AG09319 (cell line): ENCODE measurements around the gene LSAMP.
"Not testable (repeated sequence)": the region's sequence is repeated elsewhere in the genome, so short reads cannot be mapped to it uniquely, and the experiment has no call there.

ENCODE experiments used
- DNase-seq: peaks from one replicate; pipeline ENCODE4 v3.0.0-alpha.2; 2010; ENCODE audit warnings: low read depth; ENCODE audit errors: extremely low read depth
- TF ChIP-seq, protein P1 (sequence below): IDR thresholded peaks from 2 replicates; pipeline ENCODE4 v1.5.1; 2011; ENCODE audit warnings: low read depth, mild to moderate bottlenecking, inconsistent platforms, low read length, moderate library complexity

Gene LSAMP

DNA sequence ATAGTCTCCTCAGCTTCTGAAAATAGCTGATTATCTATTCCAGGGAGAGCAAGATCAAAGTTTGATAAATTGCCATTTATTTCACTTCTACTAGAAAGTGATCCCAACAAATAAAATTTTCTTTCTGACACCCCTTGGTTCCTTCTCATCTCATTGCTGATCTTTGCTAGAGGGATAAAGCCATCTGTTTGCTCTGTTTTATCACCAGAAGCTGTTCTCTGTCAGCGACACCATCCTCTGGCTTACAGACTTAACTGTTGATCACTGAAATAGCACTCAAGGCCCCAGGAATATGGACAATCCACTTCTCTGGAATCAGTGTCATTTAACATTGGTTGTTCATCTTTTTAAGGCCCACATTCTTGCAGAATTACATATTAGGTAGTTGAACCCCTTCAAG lies 219.0 kb downstream of the LSAMP start:
- no peak for DNase-seq
- TF ChIP-seq, protein P1, sequence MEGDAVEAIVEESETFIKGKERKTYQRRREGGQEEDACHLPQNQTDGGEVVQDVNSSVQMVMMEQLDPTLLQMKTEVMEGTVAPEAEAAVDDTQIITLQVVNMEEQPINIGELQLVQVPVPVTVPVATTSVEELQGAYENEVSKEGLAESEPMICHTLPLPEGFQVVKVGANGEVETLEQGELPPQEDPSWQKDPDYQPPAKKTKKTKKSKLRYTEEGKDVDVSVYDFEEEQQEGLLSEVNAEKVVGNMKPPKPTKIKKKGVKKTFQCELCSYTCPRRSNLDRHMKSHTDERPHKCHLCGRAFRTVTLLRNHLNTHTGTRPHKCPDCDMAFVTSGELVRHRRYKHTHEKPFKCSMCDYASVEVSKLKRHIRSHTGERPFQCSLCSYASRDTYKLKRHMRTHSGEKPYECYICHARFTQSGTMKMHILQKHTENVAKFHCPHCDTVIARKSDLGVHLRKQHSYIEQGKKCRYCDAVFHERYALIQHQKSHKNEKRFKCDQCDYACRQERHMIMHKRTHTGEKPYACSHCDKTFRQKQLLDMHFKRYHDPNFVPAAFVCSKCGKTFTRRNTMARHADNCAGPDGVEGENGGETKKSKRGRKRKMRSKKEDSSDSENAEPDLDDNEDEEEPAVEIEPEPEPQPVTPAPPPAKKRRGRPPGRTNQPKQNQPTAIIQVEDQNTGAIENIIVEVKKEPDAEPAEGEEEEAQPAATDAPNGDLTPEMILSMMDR = no peak

DNA sequence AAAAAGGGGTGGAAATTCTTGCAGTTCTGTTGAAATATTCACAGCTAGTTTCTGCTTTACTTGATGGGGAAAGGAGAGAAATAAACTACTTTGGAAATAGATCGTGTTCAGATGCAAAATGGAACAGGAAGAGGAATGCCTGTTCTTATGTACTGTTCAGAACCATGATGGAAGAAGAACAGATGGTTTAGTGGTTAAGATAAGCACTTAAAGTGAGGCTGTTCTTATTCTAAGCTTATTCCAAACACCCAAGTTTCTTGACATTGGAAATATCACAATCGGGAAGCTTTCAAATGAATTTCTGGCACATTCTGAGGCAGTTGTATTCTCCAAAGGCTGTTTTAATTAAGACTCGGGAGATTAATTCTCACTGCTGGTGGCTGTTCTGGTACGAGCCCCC lies 228.5 kb downstream of the LSAMP start:
- TF ChIP-seq, protein P1 = no peak
- DNase-seq = no peak

DNA sequence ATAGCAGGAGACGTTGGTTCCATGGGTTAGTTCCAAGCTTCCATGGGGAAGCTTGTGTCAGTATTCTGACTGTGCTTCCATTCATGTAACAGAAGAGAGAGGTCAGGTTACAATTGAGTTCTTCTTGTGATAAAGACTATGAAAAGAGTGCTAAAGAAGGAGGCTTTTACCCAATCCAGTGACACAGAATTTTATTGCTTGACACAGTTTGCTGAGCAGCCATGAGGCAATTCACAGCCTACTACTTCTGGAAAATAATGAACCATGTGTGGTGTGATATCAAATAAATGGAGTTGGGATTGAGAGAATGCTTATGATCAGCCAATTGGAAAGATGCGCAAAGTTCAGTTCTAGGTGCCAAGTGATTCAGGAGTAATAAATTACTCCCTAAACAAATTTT lies 233.4 kb downstream of the LSAMP start:
- TF ChIP-seq, protein P1 = no peak
- DNase-seq = no peak

DNA sequence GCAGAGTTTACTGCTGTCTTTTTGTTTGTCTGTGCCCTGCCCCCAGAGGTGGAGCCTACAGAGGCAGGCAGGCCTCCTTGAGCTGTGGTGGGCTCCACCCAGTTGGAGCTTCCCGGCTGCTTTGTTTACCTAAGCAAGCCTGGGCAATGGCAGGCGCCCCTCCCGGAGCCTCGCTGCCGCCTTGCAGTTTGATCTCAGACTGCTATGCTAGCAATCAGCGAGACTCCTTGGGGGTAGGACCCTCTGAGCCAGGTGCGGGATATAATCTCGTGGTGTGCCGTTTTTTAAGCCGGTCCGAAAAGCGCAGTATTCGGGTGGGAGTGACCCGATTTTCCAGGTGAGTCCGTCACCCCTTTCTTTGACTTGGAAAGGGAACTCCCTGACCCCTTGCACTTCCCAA lies 236.5 kb downstream of the LSAMP start:
- DNase-seq = not testable (repeated sequence)

DNA sequence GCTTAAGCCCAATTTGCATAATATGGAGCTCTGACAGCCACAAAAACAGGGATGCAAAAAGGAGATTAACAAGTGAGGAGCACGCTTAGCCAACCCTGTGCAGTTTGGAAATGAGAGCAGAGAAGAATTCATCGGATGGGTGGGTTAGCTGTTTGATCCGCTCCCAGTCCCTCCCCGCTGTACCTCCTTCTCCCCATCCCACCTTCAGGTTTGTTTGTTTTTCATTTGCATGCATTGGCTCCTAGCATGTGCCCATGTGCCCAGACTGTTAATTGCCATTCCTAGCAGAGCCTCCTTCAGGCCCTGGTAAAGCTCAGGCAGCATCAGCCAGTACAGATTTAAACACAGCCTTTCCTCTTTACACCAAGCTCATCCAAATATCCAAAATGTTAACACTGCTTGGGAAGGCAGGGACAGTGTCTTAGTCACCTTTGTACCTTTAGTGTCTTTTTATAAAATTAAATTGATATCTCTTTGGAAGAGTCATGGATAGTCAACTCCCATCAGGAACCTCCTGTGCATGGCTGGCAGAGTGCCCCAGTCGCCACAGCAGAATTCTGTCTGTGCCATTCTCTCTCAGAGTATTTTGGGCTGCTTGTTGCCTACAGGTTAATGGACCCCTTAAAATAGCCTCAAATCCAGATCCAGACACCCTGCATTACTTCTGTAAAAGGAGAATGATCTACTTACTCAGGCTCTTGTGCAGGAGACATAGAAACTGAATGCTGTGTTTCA lies 244.2 kb downstream of the LSAMP start:
- TF ChIP-seq, protein P1 = no peak
- DNase-seq = no peak

DNA sequence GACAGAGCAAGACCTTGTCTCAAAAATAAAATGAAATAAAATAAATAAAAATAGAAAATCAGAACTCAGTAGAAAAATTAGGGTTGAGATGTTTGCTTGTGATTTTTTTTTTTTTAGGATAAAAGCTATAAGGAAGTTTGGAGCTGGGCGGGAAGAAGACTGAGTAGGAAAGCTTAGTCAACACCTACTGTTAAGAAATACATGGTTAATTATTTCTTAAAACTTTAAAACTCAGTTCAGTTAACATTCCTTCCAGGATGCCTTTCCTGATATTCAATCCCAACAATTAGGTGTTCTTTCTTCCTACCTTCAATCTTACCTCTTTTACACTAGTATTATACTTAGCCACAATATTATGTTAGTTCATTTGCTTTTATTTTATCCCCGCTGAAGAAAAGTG lies 246.2 kb downstream of the LSAMP start:
- DNase-seq = no peak

DNA sequence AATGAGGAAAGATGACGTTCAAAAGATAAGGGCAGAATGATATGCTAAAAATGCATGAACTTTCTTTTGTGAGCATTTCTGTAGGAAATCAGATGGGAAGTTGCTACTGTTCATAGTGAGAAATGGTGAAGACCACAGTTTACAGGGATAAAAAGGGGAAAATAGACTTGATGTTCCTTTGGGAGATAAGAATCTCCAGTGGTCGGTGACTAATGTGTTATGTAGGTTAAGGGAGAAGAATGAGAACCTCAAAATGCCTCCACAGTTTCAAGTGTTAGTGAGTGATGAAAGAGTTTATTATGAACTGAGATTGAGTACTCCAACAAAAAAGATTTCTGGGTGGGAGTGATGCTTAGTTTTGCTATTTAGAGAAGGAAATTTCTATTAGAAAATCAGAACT lies 247.2 kb downstream of the LSAMP start:
- TF ChIP-seq, protein P1 = no peak
- no peak for DNase-seq

More for the DNA sequence above, 246.2 kb downstream of the LSAMP start:
- TF ChIP-seq, protein P1 = no peak

DNA sequence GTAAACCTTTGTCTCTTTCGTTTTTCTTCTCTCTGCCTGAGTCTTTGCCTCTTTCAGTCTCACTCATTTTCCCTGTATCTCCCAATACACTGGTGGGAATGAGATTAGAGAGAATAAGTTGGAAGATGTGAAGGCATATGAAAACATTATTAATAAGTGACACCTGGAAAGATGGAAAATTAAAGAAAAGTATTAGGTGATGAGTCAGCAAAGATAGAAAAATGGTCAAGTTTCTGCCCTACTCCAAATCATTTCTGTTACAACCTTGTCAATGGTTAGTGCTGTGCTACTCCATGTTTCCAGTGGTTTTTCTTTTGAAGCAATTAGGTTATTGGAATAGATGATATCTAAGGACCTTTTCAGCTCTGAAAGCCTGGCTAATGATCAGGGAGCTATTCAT lies 252.8 kb downstream of the LSAMP start:
- TF ChIP-seq, protein P1 = no peak
- no peak for DNase-seq
